HepG2 (cell line): Measurements from ENCODE around the gene ARMC5. TPM values are rescaled to one million over a fixed set of nuclear protein-coding genes. Genes with fewer than 3 reads are reported as not detected.

ENCODE experiments used
- DR1 ChIP-seq: sonication (generic); formaldehyde crosslinking; IDR thresholded peaks from 2 replicates; pipeline ENCODE4 v1.8.0; 2021; ENCODE audit warnings: mild to moderate bottlenecking, missing genetic modification reagents, inconsistent platforms
- EZH2 ChIP-seq: conservative IDR thresholded peaks from 2 replicates; pipeline ENCODE4 v1.6.1; 2012; ENCODE audit warnings: mild to moderate bottlenecking, low read depth, low read length, moderate library complexity
- KDM1A ChIP-seq: IDR thresholded peaks from 2 replicates; pipeline ENCODE4 v1.6.1; 2016; ENCODE audit warnings: missing compliant biosample characterization
- MZF1 ChIP-seq: sonication (generic); formaldehyde crosslinking; IDR thresholded peaks from 2 replicates; pipeline ENCODE4 v1.8.1; 2023; ENCODE audit warnings: mild to moderate bottlenecking, missing genetic modification reagents, borderline replicate concordance
- NR3C1 ChIP-seq: sonication (generic); formaldehyde crosslinking; IDR thresholded peaks from 2 replicates; pipeline ENCODE4 v1.4.0; 2020; ENCODE audit warnings: missing genetic modification reagents
- REXO4 ChIP-seq: sonication (generic); formaldehyde crosslinking; IDR thresholded peaks from 2 replicates; pipeline ENCODE4 v1.8.0; 2022; ENCODE audit warnings: missing genetic modification reagents, mild to moderate bottlenecking, borderline replicate concordance
- RFX3 ChIP-seq: IDR thresholded peaks from 2 replicates; pipeline ENCODE4 v1.6.1; 2016; ENCODE audit warnings: missing biosample characterization, missing genetic modification reagents
- SCMH1 ChIP-seq: sonication (generic); formaldehyde crosslinking; IDR thresholded peaks from 2 replicates; pipeline ENCODE4 v1.9.0; 2021; ENCODE audit warnings: missing genetic modification reagents, mild to moderate bottlenecking, borderline replicate concordance
- TCF7L2 ChIP-seq: IDR thresholded peaks from 2 replicates; pipeline ENCODE4 v1.6.1; 2011; ENCODE audit warnings: mild to moderate bottlenecking, low read depth, low read length, moderate library complexity
- TEAD2 ChIP-seq: sonication (generic); formaldehyde crosslinking; IDR thresholded peaks from 2 replicates; pipeline ENCODE4 v1.9.0; 2021; ENCODE audit warnings: missing genetic modification reagents
- ZNF121 ChIP-seq: sonication (generic); formaldehyde crosslinking; IDR thresholded peaks from 2 replicates; pipeline ENCODE4 v1.5.0; 2020; ENCODE audit warnings: mild to moderate bottlenecking, missing genetic modification reagents
- ZNF160 ChIP-seq: sonication (generic); formaldehyde crosslinking; IDR thresholded peaks from 2 replicates; pipeline ENCODE4 v1.8.0; 2022; ENCODE audit warnings: mild to moderate bottlenecking, inconsistent platforms, missing genetic modification reagents
- ZNF460 ChIP-seq: sonication (generic); formaldehyde crosslinking; IDR thresholded peaks from 2 replicates; pipeline ENCODE4 v1.5.1; 2020; ENCODE audit warnings: missing genetic modification reagents, mild to moderate bottlenecking, borderline replicate concordance
- ZNF713 ChIP-seq: sonication (generic); formaldehyde crosslinking; IDR thresholded peaks from 2 replicates; pipeline ENCODE4 v1.4.0; 2020; ENCODE audit warnings: mild to moderate bottlenecking, missing genetic modification reagents
- polyA plus RNA-seq, 8 experiments: library from polyadenylated mRNA; depleted of rRNA in 3 of 8; stranded (reverse) in 7 of 8; unstranded in 1 of 8; fragments of >200 nt; fragmentation: Illumina TruSeq in 4 of 8; extraction: Trizol in 4 of 8; gene quantifications; 2 replicates each; pipeline versions ENCODE4 v1.2.1 to v1.2.3, GENCODE V29; 2011 to 2016; ENCODE audit warnings: low read depth in 4 of 8, missing spikeins in 1 of 8, mixed read lengths in 1 of 8; ENCODE audit not compliant: insufficient read depth in 1 of 8
- total RNA-seq, 5 experiments: library from RNA; depleted of rRNA; stranded (reverse); fragments of >200 nt; fragmentation: Illumina TruSeq; extraction: Trizol; gene quantifications; 2 replicates each; pipeline ENCODE4 v1.2.3, GENCODE V29; 2016; ENCODE audit warnings: low read depth in 1 of 5
- TF ChIP-seq, protein P1 (sequence below), 2 experiments: sonication (generic) in 1 of 2; formaldehyde crosslinking in 1 of 2; IDR thresholded peaks; 2 replicates each; pipeline versions ENCODE4 v1.5.1 to v1.6.1; 2011 to 2020; ENCODE audit warnings: borderline replicate concordance in 1 of 2, low read depth in 1 of 2, low read length in 1 of 2, mild to moderate bottlenecking in 1 of 2, missing genetic modification reagents in 1 of 2, moderate library complexity in 1 of 2
- TF ChIP-seq, protein P2 (sequence below): sonication (generic); formaldehyde crosslinking; IDR thresholded peaks from 2 replicates; pipeline ENCODE4 v1.4.0; 2020; ENCODE audit warnings: missing genetic modification reagents
- TF ChIP-seq, protein P3 (sequence below): sonication (generic); formaldehyde crosslinking; IDR thresholded peaks from 2 replicates; pipeline ENCODE4 v1.4.0; 2020; ENCODE audit warnings: missing genetic modification reagents, borderline replicate concordance
- TF ChIP-seq, protein P4 (sequence below): sonication (generic); formaldehyde crosslinking; IDR thresholded peaks from 2 replicates; pipeline ENCODE4 v1.5.0; 2020; ENCODE audit warnings: mild to moderate bottlenecking, low read depth, missing genetic modification reagents, borderline replicate concordance

The ARMC5 gene
- total and polyA plus RNA-seq, 2 of the 13 experiments (the other 11 are each of a cell fraction or from before 2014, with no cell fraction given) = 10.8 to 22.3 TPM

DNA sequence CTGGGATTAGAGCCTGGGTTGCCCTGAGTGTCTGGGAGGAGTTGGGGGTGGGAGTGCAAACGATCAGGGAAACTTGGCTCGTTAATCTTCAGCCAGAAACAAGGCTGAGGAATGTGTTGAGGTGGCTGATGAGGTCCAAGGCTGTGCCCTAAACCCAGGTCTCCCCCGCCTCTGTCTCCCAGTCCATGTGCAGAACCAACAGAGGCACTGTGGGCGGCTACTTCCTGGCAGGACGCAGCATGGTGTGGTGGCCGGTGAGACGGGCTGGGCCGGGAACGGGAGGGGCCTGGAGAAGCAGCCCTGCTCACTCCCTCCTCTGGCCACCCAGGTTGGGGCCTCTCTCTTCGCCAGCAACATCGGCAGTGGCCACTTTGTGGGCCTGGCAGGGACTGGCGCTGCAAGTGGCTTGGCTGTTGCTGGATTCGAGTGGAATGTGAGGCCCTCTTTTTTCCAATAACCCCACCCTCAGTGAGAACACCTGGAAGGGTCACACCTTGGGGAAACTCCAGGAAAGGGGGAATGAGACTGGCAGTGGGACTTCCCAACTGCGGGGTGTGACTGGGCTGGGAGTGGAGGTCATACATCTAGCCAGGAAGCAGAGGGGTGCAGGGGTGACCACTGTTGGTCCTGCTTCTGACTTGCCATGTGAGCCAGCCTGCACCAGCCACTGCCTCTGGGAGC, 25.3 kb downstream of the ARMC5 start (continued):
- TF ChIP-seq, protein P1, sequence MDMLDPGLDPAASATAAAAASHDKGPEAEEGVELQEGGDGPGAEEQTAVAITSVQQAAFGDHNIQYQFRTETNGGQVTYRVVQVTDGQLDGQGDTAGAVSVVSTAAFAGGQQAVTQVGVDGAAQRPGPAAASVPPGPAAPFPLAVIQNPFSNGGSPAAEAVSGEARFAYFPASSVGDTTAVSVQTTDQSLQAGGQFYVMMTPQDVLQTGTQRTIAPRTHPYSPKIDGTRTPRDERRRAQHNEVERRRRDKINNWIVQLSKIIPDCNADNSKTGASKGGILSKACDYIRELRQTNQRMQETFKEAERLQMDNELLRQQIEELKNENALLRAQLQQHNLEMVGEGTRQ (IDR thresholded peaks at IDR 0.05; ENCODE audit: low read depth, low read length) = no peak
- TF ChIP-seq, protein P1 (CRISPR knock-in tag; IDR thresholded peaks at IDR 0.05; ENCODE audit: borderline replicate concordance) = no peak
- no peak for TF ChIP-seq ZNF121
- no peak for TF ChIP-seq REXO4 (CRISPR knock-in tag)
- TF ChIP-seq ZNF160 (CRISPR knock-in tag) = no peak
- no peak for TF ChIP-seq TEAD2 (CRISPR knock-in tag)
- no peak for TF ChIP-seq RFX3 (CRISPR knock-in tag)
- TF ChIP-seq, protein P2, sequence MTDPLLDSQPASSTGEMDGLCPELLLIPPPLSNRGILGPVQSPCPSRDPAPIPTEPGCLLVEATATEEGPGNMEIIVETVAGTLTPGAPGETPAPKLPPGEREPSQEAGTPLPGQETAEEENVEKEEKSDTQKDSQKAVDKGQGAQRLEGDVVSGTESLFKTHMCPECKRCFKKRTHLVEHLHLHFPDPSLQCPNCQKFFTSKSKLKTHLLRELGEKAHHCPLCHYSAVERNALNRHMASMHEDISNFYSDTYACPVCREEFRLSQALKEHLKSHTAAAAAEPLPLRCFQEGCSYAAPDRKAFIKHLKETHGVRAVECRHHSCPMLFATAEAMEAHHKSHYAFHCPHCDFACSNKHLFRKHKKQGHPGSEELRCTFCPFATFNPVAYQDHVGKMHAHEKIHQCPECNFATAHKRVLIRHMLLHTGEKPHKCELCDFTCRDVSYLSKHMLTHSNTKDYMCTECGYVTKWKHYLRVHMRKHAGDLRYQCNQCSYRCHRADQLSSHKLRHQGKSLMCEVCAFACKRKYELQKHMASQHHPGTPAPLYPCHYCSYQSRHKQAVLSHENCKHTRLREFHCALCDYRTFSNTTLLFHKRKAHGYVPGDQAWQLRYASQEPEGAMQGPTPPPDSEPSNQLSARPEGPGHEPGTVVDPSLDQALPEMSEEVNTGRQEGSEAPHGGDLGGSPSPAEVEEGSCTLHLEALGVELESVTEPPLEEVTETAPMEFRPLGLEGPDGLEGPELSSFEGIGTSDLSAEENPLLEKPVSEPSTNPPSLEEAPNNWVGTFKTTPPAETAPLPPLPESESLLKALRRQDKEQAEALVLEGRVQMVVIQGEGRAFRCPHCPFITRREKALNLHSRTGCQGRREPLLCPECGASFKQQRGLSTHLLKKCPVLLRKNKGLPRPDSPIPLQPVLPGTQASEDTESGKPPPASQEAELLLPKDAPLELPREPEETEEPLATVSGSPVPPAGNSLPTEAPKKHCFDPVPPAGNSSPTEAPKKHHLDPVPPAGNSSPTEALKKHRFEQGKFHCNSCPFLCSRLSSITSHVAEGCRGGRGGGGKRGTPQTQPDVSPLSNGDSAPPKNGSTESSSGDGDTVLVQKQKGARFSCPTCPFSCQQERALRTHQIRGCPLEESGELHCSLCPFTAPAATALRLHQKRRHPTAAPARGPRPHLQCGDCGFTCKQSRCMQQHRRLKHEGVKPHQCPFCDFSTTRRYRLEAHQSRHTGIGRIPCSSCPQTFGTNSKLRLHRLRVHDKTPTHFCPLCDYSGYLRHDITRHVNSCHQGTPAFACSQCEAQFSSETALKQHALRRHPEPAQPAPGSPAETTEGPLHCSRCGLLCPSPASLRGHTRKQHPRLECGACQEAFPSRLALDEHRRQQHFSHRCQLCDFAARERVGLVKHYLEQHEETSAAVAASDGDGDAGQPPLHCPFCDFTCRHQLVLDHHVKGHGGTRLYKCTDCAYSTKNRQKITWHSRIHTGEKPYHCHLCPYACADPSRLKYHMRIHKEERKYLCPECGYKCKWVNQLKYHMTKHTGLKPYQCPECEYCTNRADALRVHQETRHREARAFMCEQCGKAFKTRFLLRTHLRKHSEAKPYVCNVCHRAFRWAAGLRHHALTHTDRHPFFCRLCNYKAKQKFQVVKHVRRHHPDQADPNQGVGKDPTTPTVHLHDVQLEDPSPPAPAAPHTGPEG (CRISPR knock-in tag) = peak; percentile 69; the same call in 1 of the 2 replicates
- TF ChIP-seq, protein P3, sequence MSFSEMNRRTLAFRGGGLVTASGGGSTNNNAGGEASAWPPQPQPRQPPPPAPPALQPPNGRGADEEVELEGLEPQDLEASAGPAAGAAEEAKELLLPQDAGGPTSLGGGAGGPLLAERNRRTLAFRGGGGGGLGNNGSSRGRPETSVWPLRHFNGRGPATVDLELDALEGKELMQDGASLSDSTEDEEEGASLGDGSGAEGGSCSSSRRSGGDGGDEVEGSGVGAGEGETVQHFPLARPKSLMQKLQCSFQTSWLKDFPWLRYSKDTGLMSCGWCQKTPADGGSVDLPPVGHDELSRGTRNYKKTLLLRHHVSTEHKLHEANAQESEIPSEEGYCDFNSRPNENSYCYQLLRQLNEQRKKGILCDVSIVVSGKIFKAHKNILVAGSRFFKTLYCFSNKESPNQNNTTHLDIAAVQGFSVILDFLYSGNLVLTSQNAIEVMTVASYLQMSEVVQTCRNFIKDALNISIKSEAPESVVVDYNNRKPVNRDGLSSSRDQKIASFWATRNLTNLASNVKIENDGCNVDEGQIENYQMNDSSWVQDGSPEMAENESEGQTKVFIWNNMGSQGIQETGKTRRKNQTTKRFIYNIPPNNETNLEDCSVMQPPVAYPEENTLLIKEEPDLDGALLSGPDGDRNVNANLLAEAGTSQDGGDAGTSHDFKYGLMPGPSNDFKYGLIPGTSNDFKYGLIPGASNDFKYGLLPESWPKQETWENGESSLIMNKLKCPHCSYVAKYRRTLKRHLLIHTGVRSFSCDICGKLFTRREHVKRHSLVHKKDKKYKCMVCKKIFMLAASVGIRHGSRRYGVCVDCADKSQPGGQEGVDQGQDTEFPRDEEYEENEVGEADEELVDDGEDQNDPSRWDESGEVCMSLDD (CRISPR knock-in tag) = no peak
- no peak for TF ChIP-seq KDM1A
- no peak for TF ChIP-seq ZNF460
- TF ChIP-seq SCMH1 = no peak
- no peak for TF ChIP-seq EZH2
- TF ChIP-seq, protein P4, sequence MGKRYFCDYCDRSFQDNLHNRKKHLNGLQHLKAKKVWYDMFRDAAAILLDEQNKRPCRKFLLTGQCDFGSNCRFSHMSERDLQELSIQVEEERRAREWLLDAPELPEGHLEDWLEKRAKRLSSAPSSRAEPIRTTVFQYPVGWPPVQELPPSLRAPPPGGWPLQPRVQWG (CRISPR knock-in tag) = no peak
- TF ChIP-seq NR3C1 = no peak
- 0 out of 2 replicates have a peak, but pooled peaks have one; percentile 91 for TF ChIP-seq ZNF713
- no peak for TF ChIP-seq MZF1 (CRISPR knock-in tag)
- TF ChIP-seq DR1 = no peak; the same call in 1 of the 2 replicates
- TF ChIP-seq TCF7L2 = no peak
